T-helper 9 cell (primary cell): ENCODE data around the gene DCTN5.

Experiments
- DNase-seq: peaks from one replicate; pipeline ENCODE4 v3.0.0-alpha.2; 2020

Gene DCTN5

DNA sequence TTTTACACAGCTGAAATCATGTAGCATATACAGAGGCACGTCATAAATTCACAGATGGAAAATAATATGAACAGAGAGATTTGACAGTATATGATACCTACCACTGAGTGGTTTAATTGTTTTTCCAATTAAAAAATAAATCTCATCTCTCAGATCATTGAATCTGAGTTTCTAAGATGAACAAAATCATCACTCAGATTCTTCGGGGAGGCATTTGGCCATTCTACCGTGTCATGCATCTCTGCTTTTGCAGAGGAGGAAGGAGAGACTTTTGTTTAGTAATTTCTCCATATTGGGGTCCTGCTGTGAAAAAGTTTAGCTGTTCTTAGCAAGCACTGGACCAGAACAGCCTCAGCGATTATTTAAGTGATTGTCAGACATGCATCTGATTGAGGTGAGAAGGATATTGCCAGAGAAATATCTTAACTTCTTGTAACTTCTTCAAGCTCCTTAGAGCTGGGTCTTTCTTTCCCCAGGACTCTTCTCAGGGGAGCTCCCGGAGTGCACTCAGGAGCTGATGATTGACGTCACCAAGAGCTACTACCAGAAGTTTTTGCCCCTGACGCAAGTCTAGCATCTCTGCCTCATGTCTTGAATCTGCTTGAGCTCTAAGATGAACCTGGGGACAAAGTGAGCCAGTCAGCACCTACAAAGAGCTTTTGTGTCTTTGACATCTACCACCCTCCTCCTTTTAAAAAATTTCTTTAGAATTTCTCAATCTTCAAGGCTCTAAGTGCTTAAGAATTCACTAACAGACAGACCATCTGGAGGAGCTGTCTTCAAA is 25.5 kb downstream of the DCTN5 start:
- no peak for DNase-seq

DNA sequence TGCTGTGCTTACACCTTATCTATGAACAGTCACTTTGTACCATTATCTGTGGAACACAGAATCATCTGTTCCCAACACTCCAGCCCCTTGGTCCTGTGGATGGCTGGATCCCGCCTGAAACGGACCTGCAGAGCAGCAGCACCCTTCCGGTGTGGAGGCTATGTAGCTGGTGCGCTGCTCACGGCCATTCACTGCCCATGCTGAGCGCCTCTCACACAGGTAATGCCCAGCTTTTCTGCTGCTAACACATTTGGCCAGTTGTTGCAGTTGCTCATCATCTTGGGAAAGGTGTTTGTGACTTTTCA is 26.0 kb downstream of the DCTN5 start:
- DNase-seq: no peak

DNA sequence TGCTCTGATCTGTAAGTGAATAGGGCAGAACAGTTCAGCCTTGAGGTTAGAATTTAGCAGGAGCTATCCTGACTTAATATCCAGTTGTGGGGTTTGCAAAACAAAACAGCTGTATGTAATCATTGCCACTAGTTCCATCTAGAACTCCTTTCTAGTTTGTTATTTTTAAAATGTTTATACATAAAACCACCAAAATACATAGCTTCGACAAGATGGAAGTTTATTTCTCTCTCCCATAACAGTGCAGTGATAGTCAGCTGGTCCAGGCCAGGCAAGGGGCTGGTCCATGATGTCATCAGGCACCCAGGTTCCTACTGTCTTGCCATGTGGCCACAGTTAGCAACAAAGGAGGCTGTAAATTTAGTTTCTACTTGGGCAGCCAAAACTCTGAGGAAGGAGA is 27.0 kb downstream of the DCTN5 start:
- no peak for DNase-seq

DNA sequence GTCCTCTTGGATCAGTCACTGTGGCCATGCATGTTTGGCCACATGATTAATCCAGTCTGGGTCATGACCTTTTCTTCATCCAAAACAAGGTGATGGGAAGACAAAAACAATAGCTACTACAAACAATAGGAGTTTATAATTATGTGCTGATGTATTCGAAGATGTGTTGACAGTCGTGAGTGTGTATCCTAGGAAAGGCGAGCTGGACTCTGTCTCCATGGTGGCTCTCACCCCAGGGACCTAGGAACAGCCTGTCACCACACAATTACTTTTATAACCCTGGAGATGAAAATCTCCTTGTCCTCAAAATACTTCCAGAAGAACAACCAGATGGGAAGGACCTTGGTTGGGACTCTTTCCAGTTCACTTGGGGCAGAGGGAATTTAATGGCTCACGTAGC is 27.6 kb downstream of the DCTN5 start:
- DNase-seq: no peak

DNA sequence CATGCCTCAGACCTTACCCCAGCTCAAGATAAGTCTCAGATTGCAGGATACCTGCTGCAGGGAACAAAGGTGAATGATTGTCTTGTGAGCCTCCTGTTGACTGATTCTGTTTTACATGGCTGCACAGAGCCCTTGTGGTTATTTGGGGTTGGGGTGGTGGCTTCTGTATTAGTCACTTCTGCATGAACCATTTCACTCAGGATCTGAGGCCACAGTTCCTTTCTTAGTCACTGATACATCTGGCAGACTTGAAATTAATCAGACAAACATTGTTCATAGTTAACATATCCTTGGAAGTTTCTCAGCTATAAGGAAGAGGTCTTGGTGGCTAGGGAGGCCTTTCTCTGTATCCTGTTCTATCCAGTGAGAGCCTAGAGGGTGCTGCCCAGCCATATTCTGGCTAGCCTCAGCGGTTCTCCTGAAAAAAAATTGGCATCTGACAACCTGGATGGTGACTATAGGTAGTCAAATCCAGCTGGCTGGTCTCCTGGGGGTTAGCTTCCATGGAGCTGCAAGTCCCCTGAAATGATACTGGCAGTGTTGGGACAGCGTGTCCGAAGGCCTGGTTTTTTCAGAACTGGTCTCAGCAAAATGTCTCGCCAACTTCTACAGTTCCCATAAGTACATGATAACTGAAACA is 29.0 kb downstream of the DCTN5 start:
- DNase-seq: no peak

DNA sequence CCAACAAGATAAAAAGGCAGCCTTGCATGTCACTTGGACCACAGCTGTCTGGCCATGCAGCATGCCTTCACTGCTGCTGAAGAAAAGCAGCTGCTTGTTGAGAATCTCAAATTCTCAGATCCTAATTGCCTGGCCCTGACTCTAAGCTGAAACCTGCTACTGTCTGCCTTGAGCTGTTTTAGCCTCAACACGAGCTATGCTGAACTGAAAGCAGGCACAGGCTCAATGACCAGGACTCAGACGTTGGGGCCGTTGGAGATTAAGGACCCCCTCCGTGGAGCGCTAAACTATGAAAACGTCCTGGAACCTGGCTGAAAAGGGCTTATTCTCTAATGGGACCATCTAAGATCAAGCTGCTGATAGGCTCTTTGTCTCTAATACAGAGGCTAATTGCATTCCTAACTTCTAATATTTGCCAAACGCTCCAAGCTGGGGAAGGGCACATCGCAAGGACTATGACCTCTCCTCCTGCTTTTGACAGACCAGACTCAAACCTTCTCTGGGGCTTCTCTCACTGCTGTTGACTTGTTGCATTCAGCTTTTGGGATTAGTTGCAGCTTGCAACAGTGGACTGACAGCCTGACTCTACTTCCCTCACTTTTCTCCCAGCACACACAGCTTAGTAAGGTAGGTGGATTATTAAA is 32.8 kb downstream of the DCTN5 start:
- DNase-seq: no peak

DNA sequence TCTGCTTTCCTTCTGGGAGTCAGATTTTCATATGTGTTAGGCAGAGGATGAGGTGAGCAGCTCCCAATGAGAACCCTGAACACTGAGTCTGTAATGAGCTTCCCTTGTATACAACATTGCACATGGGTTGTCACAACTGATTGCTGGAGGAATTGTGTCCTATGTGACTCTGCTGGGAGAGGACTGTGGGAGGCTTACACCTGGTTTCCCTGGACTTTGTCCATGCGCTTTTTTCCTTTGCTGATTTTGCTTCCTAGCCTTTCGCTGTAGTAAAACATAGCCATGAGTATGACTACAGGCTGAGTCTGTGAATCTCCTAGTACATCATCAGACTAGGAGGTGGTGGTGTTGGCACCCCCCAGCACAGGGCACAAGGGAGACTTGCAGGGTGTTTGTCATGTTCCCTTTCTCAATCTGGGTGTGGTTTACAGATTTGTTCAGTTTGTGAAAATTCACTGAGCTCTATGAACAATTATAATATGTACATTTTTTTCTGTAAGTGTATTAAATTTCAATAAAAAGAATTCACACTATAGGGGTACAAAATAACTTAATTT is 35.7 kb downstream of the DCTN5 start:
- no peak for DNase-seq

DNA sequence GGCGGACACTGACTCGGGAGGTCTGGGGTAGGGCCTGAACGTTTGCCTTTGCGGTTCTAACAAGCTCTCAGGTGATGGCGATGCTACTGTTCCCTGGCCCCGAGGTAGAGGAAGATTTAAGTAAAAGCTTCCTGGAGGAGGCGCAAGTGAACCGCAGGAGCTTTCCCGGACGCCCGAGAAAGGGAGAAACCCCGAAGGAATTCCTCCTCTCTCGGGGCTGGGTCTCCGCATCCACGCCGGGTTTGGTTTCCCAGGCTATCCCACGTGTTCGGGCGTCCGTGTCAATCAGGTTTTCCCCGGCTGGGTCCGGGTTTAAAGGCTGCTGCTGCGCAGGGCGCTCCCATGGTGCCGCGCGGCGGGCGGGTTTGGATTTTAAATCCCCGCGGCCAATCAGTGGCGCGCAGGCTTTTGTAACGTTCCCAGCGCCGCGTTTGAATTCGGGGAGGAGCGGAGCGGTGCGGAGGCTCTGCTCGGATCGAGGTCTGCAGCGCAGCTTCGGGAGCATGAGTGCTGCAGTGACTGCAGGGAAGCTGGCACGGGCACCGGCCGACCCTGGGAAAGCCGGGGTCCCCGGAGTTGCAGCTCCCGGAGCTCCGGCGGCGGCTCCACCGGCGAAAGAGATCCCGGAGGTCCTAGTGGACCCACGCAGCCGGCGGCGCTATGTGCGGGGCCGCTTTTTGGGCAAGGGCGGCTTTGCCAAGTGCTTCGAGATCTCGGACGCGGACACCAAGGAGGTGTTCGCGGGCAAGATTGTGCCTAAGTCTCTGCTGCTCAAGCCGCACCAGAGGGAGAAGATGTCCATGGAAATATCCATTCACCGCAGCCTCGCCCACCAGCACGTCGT is 37.4 kb downstream of the DCTN5 start, which contains the start of gene PLK1:
Gene PLK1 (plus strand): TSS at position 460 of the 844 bp plus-strand sequence. CDS start 44 bp downstream, at position 504.
- DNase-seq: peak; percentile 58

DNA sequence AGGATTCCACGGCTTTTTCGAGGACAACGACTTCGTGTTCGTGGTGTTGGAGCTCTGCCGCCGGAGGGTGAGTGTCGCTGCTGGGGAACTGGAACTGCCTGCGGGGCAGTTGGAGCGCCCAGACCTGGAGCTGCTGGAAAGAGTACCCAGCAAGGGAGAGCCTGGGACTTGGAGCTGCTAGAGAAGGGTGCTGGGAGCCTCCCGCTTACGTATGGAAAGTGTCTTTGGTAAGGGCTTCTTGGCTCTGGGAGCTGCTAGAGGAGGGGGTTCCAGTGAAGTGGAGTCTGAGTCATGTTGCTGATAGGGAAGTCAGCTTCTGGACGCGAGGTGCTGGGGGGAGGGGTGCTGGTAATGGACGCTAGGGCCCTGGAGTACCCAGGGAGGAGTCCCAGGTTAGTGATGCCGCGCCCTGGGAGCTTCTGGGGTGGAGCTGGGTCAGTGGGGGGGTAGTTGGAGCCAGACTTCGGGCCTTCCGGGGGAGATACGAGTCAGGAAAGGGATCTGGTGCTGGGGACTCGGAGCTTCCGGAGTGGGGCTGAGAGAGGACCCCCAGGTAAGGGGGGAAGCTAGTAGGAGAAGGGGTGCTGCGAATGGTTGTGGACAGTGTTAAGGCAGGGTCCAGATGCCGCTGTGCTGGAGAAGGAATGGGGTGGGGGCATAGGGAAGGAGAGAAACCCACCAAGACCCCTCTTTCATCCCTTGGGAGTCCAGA is 38.2 kb downstream of the DCTN5 start:
- DNase-seq: no peak

DNA sequence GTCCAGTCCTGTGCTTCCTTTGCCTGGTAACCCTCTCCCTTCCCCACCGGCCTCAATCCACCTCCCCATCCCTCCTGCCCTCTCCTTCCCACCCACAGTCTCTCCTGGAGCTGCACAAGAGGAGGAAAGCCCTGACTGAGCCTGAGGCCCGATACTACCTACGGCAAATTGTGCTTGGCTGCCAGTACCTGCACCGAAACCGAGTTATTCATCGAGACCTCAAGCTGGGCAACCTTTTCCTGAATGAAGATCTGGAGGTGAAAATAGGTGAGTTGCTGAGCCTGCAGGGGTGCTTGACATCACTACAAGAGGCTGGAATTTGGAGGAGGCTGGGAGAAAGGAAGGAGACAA is 38.7 kb downstream of the DCTN5 start:
- no peak for DNase-seq

DNA sequence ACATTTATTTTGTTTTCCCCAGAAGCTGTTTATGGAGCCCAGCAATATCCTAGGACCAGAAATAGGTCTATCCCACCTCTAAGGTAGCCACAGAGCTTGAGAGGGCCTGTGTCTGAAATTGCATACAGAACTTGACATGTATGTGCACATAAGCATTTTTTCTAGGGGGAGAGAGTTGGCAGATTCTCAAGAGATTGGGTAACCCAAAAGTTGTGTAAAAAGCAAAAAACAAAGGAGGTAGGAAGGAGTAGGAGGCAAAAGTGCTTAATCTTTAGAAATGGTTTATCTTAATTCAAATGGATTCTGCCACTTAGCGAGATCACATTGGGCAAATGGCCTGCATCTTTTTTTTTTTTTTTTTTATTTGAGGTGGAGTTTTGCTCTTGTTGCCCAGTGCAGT is 40.9 kb downstream of the DCTN5 start:
- DNase-seq: no peak

DNA sequence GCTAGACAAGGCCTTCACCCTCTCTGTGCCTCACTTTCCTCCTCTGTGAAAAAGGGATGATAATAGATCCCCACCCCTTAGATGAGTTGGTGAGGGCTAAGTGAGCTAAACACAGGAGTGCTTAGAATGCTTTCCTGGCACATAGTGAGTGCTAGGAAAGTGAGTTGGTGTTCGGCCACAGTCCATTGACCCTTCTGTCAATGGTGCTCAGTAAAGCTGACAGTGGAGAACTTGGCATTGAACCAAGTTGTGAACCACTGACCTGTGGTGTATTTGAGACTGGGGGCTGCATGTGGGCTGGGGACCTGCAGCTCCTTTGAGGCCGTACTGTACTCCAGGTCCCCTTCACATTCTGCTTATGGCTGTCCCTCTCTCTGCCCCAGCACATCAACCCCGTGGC is 42.2 kb downstream of the DCTN5 start:
- DNase-seq: no peak

DNA sequence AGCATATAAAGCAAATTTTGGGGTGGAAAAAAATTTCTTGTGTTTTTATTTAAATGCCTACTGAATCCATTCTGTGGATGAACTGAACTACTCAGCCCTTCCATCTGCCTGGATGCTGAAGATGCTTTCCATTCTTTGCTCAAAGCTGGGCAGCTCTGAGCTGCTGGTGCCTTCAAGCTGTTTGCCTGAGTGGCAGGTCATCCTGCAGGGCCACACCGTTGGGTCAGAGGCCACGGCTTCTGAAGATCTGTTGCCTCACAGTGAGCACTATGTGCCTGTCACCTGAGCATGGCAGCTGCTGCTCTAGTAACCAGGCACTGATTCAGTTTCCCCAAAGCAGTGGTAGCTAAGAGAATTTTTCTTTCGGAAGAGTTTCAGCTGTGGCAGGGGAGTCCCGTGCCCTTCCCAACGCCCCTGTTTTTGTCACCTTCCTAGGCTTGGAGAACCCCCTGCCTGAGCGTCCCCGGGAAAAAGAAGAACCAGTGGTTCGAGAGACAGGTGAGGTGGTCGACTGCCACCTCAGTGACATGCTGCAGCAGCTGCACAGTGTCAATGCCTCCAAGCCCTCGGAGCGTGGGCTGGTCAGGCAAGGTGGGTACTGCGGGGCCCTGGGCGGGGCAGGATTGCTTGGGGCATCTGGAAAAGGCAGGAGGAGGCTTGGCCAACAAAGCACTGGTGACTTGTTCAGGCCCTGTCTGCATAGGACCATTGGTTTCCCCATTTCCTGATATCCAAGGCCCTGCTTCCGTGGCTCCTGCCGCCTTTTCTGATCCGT is 46.0 kb downstream of the DCTN5 start:
- no peak for DNase-seq

DNA sequence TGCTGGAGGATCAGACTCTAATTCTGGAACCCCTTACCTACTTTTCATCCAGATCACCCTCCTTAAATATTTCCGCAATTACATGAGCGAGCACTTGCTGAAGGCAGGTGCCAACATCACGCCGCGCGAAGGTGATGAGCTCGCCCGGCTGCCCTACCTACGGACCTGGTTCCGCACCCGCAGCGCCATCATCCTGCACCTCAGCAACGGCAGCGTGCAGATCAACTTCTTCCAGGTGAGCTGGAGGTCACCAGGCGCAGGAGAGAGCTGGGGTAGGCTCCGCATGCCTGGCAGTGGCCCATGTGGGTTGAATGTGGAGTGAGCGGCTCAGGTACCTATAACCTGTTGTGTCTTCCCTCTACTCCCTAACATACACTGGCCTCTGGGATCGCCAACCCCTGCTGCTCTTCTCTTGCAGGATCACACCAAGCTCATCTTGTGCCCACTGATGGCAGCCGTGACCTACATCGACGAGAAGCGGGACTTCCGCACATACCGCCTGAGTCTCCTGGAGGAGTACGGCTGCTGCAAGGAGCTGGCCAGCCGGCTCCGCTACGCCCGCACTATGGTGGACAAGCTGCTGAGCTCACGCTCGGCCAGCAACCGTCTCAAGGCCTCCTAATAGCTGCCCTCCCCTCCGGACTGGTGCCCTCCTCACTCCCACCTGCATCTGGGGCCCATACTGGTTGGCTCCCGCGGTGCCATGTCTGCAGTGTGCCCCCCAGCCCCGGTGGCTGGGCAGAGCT is 48.3 kb downstream of the DCTN5 start:
- no peak for DNase-seq

DNA sequence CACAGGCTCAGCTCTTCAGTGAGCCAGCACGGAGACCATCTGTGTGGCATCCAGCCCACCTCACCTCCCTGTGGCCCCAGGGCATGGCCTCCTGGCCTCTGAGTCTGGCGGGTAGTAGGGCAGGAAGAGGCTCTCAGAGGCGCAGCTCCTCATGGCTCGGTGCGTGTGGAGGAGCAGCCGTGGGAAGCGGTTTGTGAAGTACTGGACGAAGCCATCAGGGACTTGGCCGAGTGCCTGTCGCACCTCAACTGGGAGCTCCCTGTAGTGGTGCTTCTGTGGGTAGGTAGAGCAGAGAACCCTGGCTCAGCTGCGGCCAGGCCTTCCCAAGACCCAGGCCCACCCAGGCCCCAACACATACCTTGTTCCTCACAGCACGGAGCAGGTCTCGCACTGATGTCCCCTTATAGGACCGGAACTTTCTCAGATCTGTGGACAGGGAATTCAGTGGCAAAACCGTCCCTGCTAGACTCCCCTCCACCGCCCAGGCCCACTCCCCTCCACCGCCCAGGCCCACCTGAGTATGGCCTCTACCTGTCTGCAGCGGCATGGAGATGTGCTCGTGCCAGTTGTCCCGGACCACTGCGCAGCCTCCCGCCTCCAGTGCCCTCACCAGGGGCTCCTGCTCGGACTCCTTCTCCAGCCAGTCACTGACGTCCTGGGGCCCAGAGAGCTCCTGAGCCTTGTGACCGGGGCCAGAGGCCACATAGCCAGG is 49.7 kb downstream of the DCTN5 start:
- DNase-seq: no peak

DNA sequence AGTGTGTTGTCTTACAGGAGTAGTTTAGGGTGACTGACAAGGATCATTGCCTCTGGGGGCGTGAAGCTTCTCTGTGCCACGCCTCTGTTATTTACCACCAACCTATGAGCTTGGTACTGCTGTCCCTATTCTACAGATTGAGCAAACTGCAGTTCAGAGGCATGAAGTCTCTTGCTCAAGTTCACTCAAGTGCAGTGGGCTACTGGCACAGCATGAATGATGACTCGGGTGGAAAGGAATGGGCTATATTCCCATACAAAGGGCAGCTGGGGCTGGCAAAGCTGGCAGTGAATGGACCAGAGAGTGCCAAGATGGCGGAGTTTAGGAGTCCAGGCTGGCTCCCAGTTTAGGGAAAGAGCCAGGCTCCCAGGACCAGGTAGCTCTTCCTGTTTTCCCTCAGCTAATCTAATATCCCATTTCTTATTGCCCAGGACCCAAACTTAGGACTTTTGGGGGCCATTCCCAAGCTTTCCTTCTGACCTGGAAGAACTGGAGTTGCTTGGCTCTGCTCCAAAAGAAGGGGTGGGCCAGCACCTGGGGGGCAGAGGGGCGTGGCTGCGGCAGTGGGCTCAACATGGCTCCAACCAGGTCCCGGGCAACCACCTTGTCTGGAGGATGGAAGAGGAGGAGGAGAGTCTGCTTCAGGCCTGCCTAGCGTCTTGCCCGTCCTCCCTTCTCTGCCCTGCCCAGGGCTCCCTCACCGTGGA is 50.4 kb downstream of the DCTN5 start:
- DNase-seq: no peak

DNA sequence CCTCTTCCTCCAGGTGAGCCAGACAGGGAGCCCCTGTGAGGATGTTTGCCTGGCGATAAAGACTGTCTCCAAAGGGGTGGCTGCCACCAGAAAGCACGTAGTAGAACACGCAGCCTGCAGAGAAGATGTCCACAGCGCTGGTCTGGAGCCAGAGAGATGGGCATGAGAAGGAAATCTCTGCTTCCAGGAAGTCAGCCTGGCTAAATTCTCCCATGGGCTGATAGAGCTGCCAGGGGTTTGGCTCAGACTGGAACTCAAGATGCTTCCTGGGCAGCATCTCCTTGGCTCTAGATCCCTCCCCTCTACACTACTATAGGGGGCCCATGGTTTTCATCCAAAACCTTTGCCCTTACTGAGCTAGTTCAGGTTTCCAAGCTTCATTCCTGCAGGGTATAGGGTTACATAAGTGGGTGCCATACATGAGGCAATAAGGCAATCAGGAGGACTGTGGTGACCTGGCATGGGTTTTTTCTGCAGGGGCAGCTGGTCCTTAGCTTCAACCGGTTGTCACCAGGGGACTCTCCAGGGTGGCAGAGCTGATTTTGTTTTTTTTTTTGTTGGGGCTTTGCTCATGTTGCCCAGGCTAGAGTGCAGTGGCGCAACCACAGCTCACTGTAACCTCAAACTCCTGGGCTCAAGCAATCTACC is 51.0 kb downstream of the DCTN5 start:
- DNase-seq: no peak

DNA sequence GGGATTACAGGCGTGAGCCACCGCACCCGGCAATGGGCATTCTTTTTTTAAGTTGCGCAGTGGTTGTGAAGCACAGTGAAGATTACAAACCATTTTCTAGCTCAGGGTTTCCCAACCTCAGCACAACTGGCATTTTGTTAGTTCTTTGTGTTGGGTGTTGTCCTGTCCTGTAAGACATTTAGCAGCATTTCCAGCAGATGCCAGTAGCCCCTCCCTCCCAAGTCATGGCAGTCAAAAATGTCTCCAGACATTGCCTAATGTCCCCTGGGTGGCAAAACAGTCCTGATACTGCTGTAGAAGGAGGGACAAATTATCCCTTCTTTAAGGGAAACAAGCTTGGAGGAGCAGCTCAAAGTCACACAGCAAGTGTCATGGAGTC is 53.0 kb downstream of the DCTN5 start:
- DNase-seq: no peak
